ENCODE data around the gene PIGN.

PIGN gene

DNA sequence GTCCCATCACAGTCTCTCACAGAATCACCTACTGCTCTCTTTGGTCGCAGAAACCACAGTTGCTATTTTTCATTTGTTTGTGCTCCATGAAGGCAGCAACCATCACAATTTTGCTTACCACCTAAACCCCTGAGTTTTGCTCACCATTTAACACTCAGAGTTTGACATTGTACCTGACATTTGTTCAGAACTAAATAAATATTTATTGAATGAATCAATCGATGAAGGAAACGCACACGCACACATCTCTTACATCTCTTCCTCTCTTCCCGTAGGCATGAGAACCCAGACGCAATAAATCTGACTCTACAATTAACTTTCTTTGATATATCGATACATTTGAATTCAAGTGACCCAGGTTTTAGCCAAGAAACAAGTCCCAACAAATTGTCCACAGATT, 188.5 kb downstream of the PIGN start:
- Mint-ChIP-seq H3K27me3 (peaks cover 2% of the 10 kb centered on the region), H3K4me1 (ENCODE audit: low read depth) (no peaks in the 10 kb centered on the region)

DNA sequence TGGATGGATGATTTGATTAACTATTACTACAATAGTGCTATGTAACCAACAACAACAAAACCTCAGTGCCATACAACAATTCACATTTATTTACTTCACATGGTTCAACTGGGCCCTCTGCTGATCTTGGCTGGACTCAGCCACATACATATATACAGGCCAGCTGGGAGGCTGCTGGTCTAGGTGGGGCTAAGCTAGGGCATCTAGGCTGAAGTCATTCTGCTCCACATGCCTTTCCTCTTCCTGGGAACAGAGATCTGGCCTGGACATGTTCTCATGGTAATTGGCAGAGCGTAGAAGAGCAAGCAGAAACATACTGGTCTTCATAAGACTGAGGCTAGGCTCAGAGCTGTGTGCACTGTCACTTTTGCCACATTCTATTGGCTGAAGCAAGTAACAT, 191.2 kb downstream of the PIGN start:
- Mint-ChIP-seq H3K27me3 (peaks cover 2% of the 10 kb centered on the region), H3K4me1 (ENCODE audit: low read depth) (no peaks in the 10 kb centered on the region), H3K36me3 (peaks cover 2% of the 10 kb centered on the region), H3K27ac (no peak overlapping the region), H3K9me3 (ENCODE audit: low read depth) (no peaks in the 10 kb centered on the region), H3K4me3 (no peak overlapping the region)

More for the DNA sequence above, 188.5 kb downstream of the PIGN start:
- Mint-ChIP-seq H3K27ac (no peak overlapping the region), H3K36me3 (peaks cover 2% of the 10 kb centered on the region), H3K4me3 (no peak overlapping the region), H3K9me3 (ENCODE audit: low read depth) (no peaks in the 10 kb centered on the region)

DNA sequence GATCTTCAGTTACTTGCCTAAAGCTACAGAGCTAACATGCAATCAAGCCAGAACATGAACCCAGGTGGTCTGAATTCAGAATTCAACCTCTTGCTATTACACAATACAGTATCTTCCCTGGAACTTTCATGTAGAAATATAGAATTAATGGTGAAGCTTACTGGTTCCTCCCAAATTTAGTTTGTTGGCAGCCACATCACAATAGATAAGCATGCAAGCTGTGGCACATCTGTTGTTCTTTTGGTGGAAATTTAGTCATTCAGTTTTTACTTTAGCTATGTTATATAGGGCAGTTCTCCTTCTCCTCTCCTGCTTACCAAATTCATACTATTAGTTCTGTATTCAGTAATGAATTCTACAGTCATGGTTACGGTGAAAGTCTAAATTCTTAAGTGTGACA, 193.0 kb downstream of the PIGN start:
- Mint-ChIP-seq H3K4me3 (no peak overlapping the region), H3K9me3 (ENCODE audit: low read depth) (no peaks in the 10 kb centered on the region)

DNA sequence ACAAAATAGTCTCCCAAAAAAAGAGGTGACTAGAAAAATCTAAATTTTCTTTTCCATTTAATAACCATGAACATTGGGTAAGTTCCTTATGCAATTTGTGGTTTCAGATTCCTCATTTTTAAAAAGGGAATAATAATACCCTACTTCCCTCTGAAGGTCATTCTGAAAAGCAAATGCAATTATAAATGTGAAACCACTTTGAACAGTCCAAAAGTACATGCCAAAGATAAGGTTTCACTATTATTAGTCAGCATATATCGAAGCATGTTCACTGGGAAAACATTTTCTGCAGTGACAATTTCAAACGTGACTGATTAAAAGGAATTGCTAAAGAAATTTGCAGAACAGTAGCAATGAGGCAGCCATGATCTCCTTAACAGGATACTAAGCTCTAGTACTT, 193.9 kb downstream of the PIGN start:
- Mint-ChIP-seq H3K36me3 (no peaks in the 10 kb centered on the region), H3K9me3 (ENCODE audit: low read depth) (no peaks in the 10 kb centered on the region), H3K27me3 (peaks cover 2% of the 10 kb centered on the region), H3K27ac (no peak overlapping the region), H3K4me3 (no peak overlapping the region), H3K4me1 (ENCODE audit: low read depth) (no peaks in the 10 kb centered on the region)

More for the DNA sequence above, 193.0 kb downstream of the PIGN start:
- no peaks in the 10 kb centered on the region for H3K4me1 Mint-ChIP-seq (ENCODE audit: low read depth)
- no peak overlapping the region for H3K27ac Mint-ChIP-seq
- no peaks in the 10 kb centered on the region for H3K36me3 Mint-ChIP-seq
- peaks cover 2% of the 10 kb centered on the region for H3K27me3 Mint-ChIP-seq

DNA sequence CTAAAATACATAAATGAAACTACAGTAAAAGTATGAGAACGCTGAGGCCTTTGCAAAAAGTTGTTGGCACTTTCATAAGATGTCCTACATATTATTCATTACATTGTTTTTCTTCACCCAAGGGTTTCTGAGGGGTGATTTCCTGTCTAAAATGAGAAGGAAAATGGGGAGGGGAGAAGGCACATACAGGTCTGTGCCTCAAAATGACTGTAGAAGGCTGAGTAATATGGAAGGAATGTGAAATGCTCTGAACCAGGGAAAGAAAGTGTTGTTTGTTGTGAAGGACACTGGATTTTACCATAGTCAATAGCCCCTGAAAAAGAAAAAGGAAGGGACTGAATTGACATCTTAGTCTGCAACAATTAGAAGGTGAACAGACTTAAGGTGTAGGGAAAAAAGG, 194.6 kb downstream of the PIGN start:
- no peaks in the 10 kb centered on the region for H3K9me3 Mint-ChIP-seq (ENCODE audit: low read depth)
- H3K4me3 Mint-ChIP-seq, result no peak overlapping the region
- H3K27me3 Mint-ChIP-seq, result peaks cover 2% of the 10 kb centered on the region
- H3K4me1 Mint-ChIP-seq (ENCODE audit: low read depth), result no peaks in the 10 kb centered on the region
- no peak overlapping the region for H3K27ac Mint-ChIP-seq
- H3K36me3 Mint-ChIP-seq, result no peaks in the 10 kb centered on the region

DNA sequence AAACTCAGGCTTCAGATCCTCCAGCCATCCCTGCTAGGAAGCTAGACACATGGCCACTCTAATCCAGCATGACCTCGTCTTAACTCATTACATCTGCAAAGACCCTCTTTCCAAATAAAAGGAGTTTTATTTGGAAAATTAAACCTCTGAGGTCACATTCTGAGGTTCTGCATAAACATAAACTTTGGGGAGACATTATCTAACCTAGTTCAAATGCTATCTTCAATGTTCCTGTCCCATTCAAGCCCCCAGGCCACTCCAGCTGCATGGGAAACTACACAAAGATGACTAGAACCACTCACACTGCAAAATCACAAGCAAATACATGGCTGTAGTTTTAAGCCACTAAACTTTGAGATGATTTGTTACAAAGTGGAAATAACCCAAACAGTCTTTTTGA, 195.0 kb downstream of the PIGN start:
- Mint-ChIP-seq H3K27ac (no peak overlapping the region), H3K36me3 (no peaks in the 10 kb centered on the region), H3K9me3 (ENCODE audit: low read depth) (no peaks in the 10 kb centered on the region), H3K4me1 (ENCODE audit: low read depth) (no peaks in the 10 kb centered on the region), H3K27me3 (peaks cover 2% of the 10 kb centered on the region), H3K4me3 (no peak overlapping the region)

DNA sequence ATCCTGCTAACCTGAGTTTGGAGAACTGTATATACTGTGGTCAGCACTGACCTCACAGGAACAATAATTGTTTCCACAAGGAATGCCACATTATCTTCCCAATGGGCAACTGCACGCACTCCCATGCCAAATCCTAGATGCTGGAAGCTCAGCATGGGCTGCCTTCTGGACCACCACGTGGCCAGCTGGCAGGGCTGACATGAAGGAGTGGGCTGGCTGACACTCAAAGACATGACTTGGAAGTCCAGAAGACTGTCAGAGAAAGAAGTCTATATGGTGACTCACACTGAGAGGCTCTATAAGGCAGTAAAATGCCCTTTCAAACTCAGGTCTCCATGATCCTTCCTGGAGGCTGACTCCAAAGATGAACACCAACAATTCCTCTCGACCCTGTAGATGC, 195.7 kb downstream of the PIGN start:
- no peaks in the 10 kb centered on the region for H3K9me3 Mint-ChIP-seq (ENCODE audit: low read depth)

More for the DNA sequence above, 195.7 kb downstream of the PIGN start:
- Mint-ChIP-seq H3K27ac (no peak overlapping the region), H3K4me3 (no peak overlapping the region), H3K36me3 (no peaks in the 10 kb centered on the region), H3K4me1 (ENCODE audit: low read depth) (no peaks in the 10 kb centered on the region), H3K27me3 (peaks cover 2% of the 10 kb centered on the region)
